ENCODE measurements around the gene A1BG. TPM values are rescaled to one million over a fixed set of nuclear protein-coding genes. Genes with fewer than 3 reads are reported as not detected.

A1BG gene
- total and polyA plus RNA-seq, 2 of the 13 experiments (the other 11 are each of a cell fraction or from before 2014, with no cell fraction given): 14.7 to 41.4 TPM

DNA sequence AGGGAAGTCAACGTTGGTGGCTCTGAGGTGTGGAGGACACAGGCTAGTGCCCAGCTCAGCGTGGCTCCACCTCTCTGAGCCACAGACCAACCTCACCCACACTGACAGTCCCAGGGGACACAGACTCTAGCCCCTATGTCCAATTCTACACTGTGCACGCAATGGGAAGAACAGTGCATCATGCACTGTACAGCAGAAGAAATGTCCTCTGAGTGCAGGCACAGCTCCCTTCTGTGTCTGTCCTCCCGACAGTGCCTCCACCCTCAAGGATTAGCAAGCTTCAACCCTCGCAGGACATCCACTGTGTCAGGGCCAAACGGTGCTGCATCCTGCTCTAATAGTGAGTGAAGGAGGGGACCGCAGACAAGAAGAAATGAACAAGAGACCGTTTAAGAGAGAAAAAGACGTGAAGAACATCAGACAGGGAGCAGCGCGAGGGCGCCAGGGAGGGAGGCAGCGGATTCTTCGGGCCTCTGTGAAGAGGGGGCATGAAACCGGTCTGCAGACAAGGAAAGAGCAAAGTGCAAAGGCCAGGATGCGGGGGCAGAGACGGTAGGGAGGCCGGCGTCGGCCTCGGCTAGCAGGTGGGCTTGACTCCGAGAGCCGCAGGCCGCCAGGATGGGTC, 26.9 kb upstream of the A1BG start (continued):
- TF ChIP-seq, protein P1, sequence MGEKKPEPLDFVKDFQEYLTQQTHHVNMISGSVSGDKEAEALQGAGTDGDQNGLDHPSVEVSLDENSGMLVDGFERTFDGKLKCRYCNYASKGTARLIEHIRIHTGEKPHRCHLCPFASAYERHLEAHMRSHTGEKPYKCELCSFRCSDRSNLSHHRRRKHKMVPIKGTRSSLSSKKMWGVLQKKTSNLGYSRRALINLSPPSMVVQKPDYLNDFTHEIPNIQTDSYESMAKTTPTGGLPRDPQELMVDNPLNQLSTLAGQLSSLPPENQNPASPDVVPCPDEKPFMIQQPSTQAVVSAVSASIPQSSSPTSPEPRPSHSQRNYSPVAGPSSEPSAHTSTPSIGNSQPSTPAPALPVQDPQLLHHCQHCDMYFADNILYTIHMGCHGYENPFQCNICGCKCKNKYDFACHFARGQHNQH (CRISPR knock-in tag; IDR thresholded peaks at IDR 0.05): no peak

DNA sequence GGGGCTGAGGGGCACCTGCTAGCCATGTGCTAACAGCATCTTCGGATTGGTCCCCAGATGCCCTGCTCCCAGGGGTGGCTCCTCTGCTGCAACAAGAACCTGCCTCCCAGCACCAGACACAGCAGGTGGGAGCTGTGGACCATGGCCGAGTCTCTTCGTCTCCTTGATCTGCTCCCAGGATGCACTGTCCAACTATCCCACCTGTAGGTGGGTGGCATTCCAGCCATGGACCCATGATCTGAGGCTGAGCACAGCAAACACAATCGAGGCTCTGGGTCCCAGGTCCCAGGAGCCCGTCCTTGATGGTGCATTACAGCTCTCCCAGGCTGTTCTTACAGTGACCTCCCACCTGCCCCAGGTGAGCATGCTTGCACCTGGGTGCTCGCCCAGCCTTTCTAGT, 26.0 kb upstream of the A1BG start:
- Histone ChIP-seq H3K36me3 (replicated peaks in 1 of 2; ENCODE audit: control insufficient read depth in 1 of 2, insufficient read depth in 2 of 2, low read length in 2 of 2) (no peaks in the 10 kb centered on the region), H3K4me3 (replicated peaks in 1 of 3; ENCODE audit: insufficient read depth in 1 of 3, low read depth in 2 of 3, low read length in 3 of 3) (peak overlapping the region in 1 of 3 experiments; percentile 81; a peak in 3 of 6 replicates), H3K9me3 (ENCODE audit: low read length) (no peaks in the 10 kb centered on the region), H3K79me2 (ENCODE audit: insufficient read depth, low read length) (no peaks in the 10 kb centered on the region), H4K20me1 (ENCODE audit: insufficient read depth, low read length) (no peaks in the 10 kb centered on the region), H3K9ac (ENCODE audit: insufficient read depth, low read depth, low read length) (peak overlapping the region; percentile 84), H3K27me3 (ENCODE audit: control insufficient read depth in 1 of 2, insufficient read depth in 2 of 2, low read length in 2 of 2) (no peaks in the 10 kb centered on the region), H3K4me2 (ENCODE audit: low read depth, low read length) (peak overlapping the region; percentile 100), H3K27ac (ENCODE audit: extremely low read length, insufficient read depth, low read length) (no peak overlapping the region), H3K4me1 (ENCODE audit: insufficient read depth, low read length) (peaks cover 18% of the 10 kb centered on the region), H2AFZ (ENCODE audit: low read length) (no peak overlapping the region)
- DNase-seq (ENCODE audit: low spot score): no peak
- ATAC-seq: no peak
- no TSS peak for BruUV-seq (replicated peaks)
- POLR2A ChIA-PET: interaction anchor here (0.7 to 3.7 kb wide), 4 partner anchors 17 to 140 kb away, joined by 3 to 33 read pairs (median 4); partner anchors contain the start of genes ZNF497 and ZSCAN22
- FAIRE-seq: no peak
- WGBS (ENCODE audit: low lambda C conversion rate): 76% methylated on average over 4 of the region's 6 CpGs
- CTCF ChIA-PET (ENCODE audit: low intra/inter-chr PET ratio, low total read pairs): no interaction called here
- in situ Hi-C loops (cut with HindIII; ENCODE audit: extremely low pct_ligation_motif_present, low pct_unique_long_range_greater_than_20kb) (no loop called here), intact Hi-C loops (cut with micrococcal nuclease; ENCODE audit: unreplicated experiment) (no loop called here)
- TF ChIP-seq DNMT1 (CRISPR knock-in tag; IDR thresholded peaks at IDR 0.05) (no peak), NFKBIZ (CRISPR knock-in tag; IDR thresholded peaks at IDR 0.05) (no peak), TCF7 (IDR thresholded peaks at IDR 0.05; ENCODE audit: low read depth) (no peak), EZH2 (conservative IDR thresholded peaks at IDR 0.05; ENCODE audit: low read depth, low read length) (no peak), ZNF230 (CRISPR knock-in tag; IDR thresholded peaks at IDR 0.05) (no peak), RFXANK (CRISPR knock-in tag; IDR thresholded peaks at IDR 0.05) (no peak), HDAC2 (CRISPR knock-in tag; IDR thresholded peaks at IDR 0.05) (no peak), KLF16 (CRISPR knock-in tag; IDR thresholded peaks at IDR 0.05) (no peak), NBN (conservative IDR thresholded peaks at IDR 0.05) (no peak), KDM1A (CRISPR knock-in tag; IDR thresholded peaks at IDR 0.05) (no peak), ZNF850 (CRISPR knock-in tag; conservative IDR thresholded peaks at IDR 0.05) (no peak), JUNB (CRISPR knock-in tag; IDR thresholded peaks at IDR 0.05; ENCODE audit: borderline replicate concordance) (no peak)
- TF ChIP-seq, protein P2, sequence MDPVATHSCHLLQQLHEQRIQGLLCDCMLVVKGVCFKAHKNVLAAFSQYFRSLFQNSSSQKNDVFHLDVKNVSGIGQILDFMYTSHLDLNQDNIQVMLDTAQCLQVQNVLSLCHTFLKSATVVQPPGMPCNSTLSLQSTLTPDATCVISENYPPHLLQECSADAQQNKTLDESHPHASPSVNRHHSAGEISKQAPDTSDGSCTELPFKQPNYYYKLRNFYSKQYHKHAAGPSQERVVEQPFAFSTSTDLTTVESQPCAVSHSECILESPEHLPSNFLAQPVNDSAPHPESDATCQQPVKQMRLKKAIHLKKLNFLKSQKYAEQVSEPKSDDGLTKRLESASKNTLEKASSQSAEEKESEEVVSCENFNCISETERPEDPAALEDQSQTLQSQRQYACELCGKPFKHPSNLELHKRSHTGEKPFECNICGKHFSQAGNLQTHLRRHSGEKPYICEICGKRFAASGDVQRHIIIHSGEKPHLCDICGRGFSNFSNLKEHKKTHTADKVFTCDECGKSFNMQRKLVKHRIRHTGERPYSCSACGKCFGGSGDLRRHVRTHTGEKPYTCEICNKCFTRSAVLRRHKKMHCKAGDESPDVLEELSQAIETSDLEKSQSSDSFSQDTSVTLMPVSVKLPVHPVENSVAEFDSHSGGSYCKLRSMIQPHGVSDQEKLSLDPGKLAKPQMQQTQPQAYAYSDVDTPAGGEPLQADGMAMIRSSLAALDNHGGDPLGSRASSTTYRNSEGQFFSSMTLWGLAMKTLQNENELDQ (CRISPR knock-in tag; IDR thresholded peaks at IDR 0.05; ENCODE audit: borderline replicate concordance): no peak
- TF ChIP-seq, protein P3, sequence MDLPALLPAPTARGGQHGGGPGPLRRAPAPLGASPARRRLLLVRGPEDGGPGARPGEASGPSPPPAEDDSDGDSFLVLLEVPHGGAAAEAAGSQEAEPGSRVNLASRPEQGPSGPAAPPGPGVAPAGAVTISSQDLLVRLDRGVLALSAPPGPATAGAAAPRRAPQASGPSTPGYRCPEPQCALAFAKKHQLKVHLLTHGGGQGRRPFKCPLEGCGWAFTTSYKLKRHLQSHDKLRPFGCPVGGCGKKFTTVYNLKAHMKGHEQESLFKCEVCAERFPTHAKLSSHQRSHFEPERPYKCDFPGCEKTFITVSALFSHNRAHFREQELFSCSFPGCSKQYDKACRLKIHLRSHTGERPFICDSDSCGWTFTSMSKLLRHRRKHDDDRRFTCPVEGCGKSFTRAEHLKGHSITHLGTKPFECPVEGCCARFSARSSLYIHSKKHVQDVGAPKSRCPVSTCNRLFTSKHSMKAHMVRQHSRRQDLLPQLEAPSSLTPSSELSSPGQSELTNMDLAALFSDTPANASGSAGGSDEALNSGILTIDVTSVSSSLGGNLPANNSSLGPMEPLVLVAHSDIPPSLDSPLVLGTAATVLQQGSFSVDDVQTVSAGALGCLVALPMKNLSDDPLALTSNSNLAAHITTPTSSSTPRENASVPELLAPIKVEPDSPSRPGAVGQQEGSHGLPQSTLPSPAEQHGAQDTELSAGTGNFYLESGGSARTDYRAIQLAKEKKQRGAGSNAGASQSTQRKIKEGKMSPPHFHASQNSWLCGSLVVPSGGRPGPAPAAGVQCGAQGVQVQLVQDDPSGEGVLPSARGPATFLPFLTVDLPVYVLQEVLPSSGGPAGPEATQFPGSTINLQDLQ (CRISPR knock-in tag; IDR thresholded peaks at IDR 0.05): no peak
